Adrenal gland (tissue), 12 donors: ENCODE results near the gene HCRT. TPM values are rescaled to one million over a fixed set of nuclear protein-coding genes. Genes with fewer than 3 reads are reported as not detected.
"Not testable (repeated sequence)": the region's sequence is repeated elsewhere in the genome, so short reads cannot be mapped to it uniquely, and the experiment has no call there.

Source experiments
- DNase-seq, 7 donors: peaks; one replicate each; pipeline ENCODE4 v3.0.0-alpha.2; 2019 to 2020
- H3K27ac ChIP-seq, 5 donors: fragments of 200-600 bp; sonication (generic) in 4 of 5; 1 replicate in 3 of 5; 2 replicates in 2 of 5; pipeline versions ENCODE4 v1.5.1 to v1.8.0; 2016 to 2020; ENCODE audit warnings: mild to moderate bottlenecking in 1 of 5
- H3K27me3 ChIP-seq: fragments of 200-600 bp; 2 replicates; pipeline ENCODE4 v1.8.0; 2021
- H3K36me3 ChIP-seq, 2 donors: fragments of 200-600 bp; replicated peaks in 1 of 2; 1 replicate in 1 of 2; 2 replicates in 1 of 2; pipeline versions ENCODE4 v1.5.1 to v1.8.0; 2018 to 2022
- H3K4me1 ChIP-seq, 2 donors: fragments of 200-600 bp; replicated peaks in 1 of 2; 1 replicate in 1 of 2; 2 replicates in 1 of 2; pipeline versions ENCODE4 v1.5.1 to v1.8.0; 2018 to 2021
- H3K4me3 ChIP-seq, 4 donors: fragments of 200-600 bp; sonication (generic) in 3 of 4; one replicate each; pipeline ENCODE4 v1.5.1; 2016 to 2018
- H3K9me3 ChIP-seq, 3 donors: fragments of 200-600 bp; sonication (generic) in 1 of 3; replicated peaks in 1 of 3; 1 replicate in 2 of 3; 2 replicates in 1 of 3; pipeline versions ENCODE4 v1.5.1 to v1.8.0; 2016 to 2021
- CTCF ChIP-seq, 6 experiments: fragments of 450-650 bp in 4 of 6; fragments of 200-600 bp in 2 of 6; sonication (generic) in 1 of 6; IDR thresholded peaks; 1 replicate in 5 of 6; 2 replicates in 1 of 6; pipeline versions ENCODE4 v1.5.1 to v1.8.0; 2016 to 2021; ENCODE audit warnings: antibody characterized with exemption in 6 of 6, mild to moderate bottlenecking in 2 of 6, moderate library complexity in 1 of 6
- POLR2A ChIP-seq, 2 donors: fragments of 450-650 bp; IDR thresholded peaks; one replicate each; pipeline ENCODE4 v1.6.1; 2017; ENCODE audit warnings: antibody characterized with exemption in 2 of 2, mild to moderate bottlenecking in 2 of 2, moderate library complexity in 1 of 2
- WGBS, 4 donors: extraction: QIAGEN DNeasy Blood & Tissue Kit in 2 of 4; methylation state at CpG; one replicate each; pipeline versions ENCODE4 v1.1.5 to v1.1.7; 2013 to 2017; 5-methylcytosine and 5-hydroxymethylcytosine counted together
- intact Hi-C, 2 donors: fragments of 100-400 bp; cut with DNase I; formaldehyde crosslinking; loops; one replicate each; pipeline versions ENCODE4 v1.14.1 to v1.15.0; 2022 to 2023
- polyA plus RNA-seq, 3 donors: library from polyadenylated mRNA; stranded (reverse); fragments of 200-250 nt in 2 of 3; fragments of 350-450 nt in 1 of 3; fragmentation: Illumina TruSeq in 1 of 3; extraction: RNeasy Lipid Tissue Mini Kit (QIAGEN cat#74804) in 1 of 3; gene quantifications; one replicate each; pipeline ENCODE4 v1.2.3, GENCODE V29; 2013 to 2014
- total RNA-seq, 9 donors: library from RNA; depleted of rRNA in 4 of 9; stranded (reverse); fragments of >200 nt in 4 of 9; fragments of 120-200 nt in 1 of 9; fragmentation: NEBNext Ultra II Directional in 1 of 9; extraction: Animal tissue kit (Norgen Biotek cat#: 25700) in 1 of 9; gene quantifications; one replicate each; pipeline versions ENCODE4 v1.1.0 to v1.2.4, GENCODE V29; 2013 to 2023
- donor health status: healthy with polysubstance abuse.
- donor health status: Bipolar disorder and iron deficiency.
- donor health status: DM: yes; HTN: yes; CAD: no.
- donor health status: DM: no; HTN: no; CAD: no.
- donor health status: DM: no; HTN: no; CAD: no.
- donor health status: DM: yes; HTN: yes; CAD: no.

HCRT gene
- total and polyA plus RNA-seq, 12 donors = not detected

- WGBS, 4 donors = 60 to 66% (median 63%) methylated on average over 2 of the region's 2 CpGs
- Histone ChIP-seq H3K27ac (peak overlapping the region in 3 of 5 donors; percentile 10 to 34 (median 15)), H3K9me3 (no peaks in the 10 kb centered on the region), H3K4me3 (no peak overlapping the region), H3K4me1 (peaks cover 10 to 20% of the 10 kb centered on the region in 2 donors), H3K27me3 (no peaks in the 10 kb centered on the region), H3K36me3 (peaks cover 0 to 77% of the 10 kb centered on the region in 2 donors)
- no peak for DNase-seq
- intact Hi-C loops = no loop called here
- no peak for TF ChIP-seq POLR2A (IDR thresholded peaks at IDR 0.05)
- no peak for TF ChIP-seq CTCF (IDR thresholded peaks at IDR 0.05)
These were observed 28.9 kb upstream of the HCRT start for GRCh38 chr17:42214156-42214555.

GRCh38 chr17:42212382-42212781 is 27.1 kb upstream of the HCRT start:
- Histone ChIP-seq H3K27me3 (no peaks in the 10 kb centered on the region), H3K36me3 (peaks cover 0 to 70% of the 10 kb centered on the region in 2 donors), H3K4me3 (no peak overlapping the region), H3K4me1 (peaks cover 10 to 20% of the 10 kb centered on the region in 2 donors), H3K9me3 (no peaks in the 10 kb centered on the region), H3K27ac (peak overlapping the region; percentile 50 to 80 (median 67))
- 40 to 56% (median 47%) methylated on average over 7 of the region's 7 CpGs for WGBS, 4 donors
- intact Hi-C loops = no loop called here
- TF ChIP-seq CTCF (IDR thresholded peaks at IDR 0.05) (no peak), POLR2A (IDR thresholded peaks at IDR 0.05) (no peak)
- peak in 5 of 7 donors; percentile 44 to 68 (median 58) for DNase-seq

GRCh38 chr17:42211921-42212341 is 26.7 kb upstream of the HCRT start:
- 9 to 37% (median 20%) methylated on average over 6 to 9 of the region's 9 CpGs for WGBS, 4 donors
- H3K36me3 ChIP-seq = peaks cover 0 to 70% of the 10 kb centered on the region in 2 donors

GRCh38 chr17:42210046-42210445 is 24.8 kb upstream of the HCRT start:
- no peaks in the 10 kb centered on the region for H3K27me3 ChIP-seq
- TF ChIP-seq POLR2A (IDR thresholded peaks at IDR 0.05) = no peak
- no peak for TF ChIP-seq CTCF (IDR thresholded peaks at IDR 0.05)
- H3K27ac ChIP-seq = peak overlapping the region in 4 of 5 donors; percentile 49 to 80 (median 60)
- DNase-seq = peak; percentile 42 to 75 (median 68)
- H3K4me1 ChIP-seq = peaks cover 10 to 20% of the 10 kb centered on the region in 2 donors
- H3K4me3 ChIP-seq = no peak overlapping the region
- intact Hi-C loops = no loop called here
- H3K9me3 ChIP-seq = no peaks in the 10 kb centered on the region
- 42 to 64% (median 48%) methylated on average over 6 of the region's 6 CpGs for WGBS, 4 donors
- H3K36me3 ChIP-seq = peaks cover 0 to 69% of the 10 kb centered on the region in 2 donors

More at GRCh38 chr17:42211921-42212341, 26.7 kb upstream of the HCRT start:
- Histone ChIP-seq H3K4me1 (peaks cover 10 to 20% of the 10 kb centered on the region in 2 donors), H3K27ac (peak overlapping the region; percentile 50 to 80 (median 67))
- intact Hi-C loops, H3K4me3 ChIP-seq, H3K9me3 ChIP-seq, H3K27me3 ChIP-seq: not testable (repeated sequence)
- TF ChIP-seq CTCF (IDR thresholded peaks at IDR 0.05) (peak in 2 of 6 experiments; percentile 4 to 25), POLR2A (IDR thresholded peaks at IDR 0.05) (peak in 1 of 2 donors; percentile 54)
- peak; percentile 86 to 97 (median 94) for DNase-seq

- 60 to 73% (median 64%) methylated on average over 8 of the region's 8 CpGs for WGBS, 4 donors
- H3K4me3 ChIP-seq, H3K27ac ChIP-seq, H3K4me1 ChIP-seq, H3K9me3 ChIP-seq, DNase-seq, H3K27me3 ChIP-seq: not testable (repeated sequence)
- H3K36me3 ChIP-seq = peaks cover 0 to 83% of the 10 kb centered on the region in 2 donors
- intact Hi-C loops = loop anchor here in 1 of 2 donors (10.0 kb wide), 1 partner anchor 99 kb away; no protein-coding TSS in a partner anchor
These were observed 20.9 kb upstream of the HCRT start for GRCh38 chr17:42206153-42206612.
